ENCODE data around the gene FEM1A. TPM values are rescaled to one million over a fixed set of nuclear protein-coding genes. Genes with fewer than 3 reads are reported as not detected.
A peak's percentile ranks its signal among the peaks of the same experiment; 100 is the strongest.

FEM1A gene
- total and polyA plus RNA-seq, 9 of the 15 experiments (the other 6 are each of a cell fraction or from before 2014, with no cell fraction given), result 0.08 to 19.0 (median 6.8) TPM

GRCh38 chr19:4768934-4769777, 22.4 kb upstream of the FEM1A start (continued):
- TF ChIP-seq ZNF143 (CRISPR knock-in tag; IDR thresholded peaks at IDR 0.05) (no peak; the same call in 1 of the 2 replicates), HNRNPH1 (optimal IDR thresholded peaks at IDR 0.05; ENCODE audit: low read depth, low read length) (no peak), ZKSCAN3 (CRISPR knock-in tag; IDR thresholded peaks at IDR 0.05) (no peak), XRCC4 (IDR thresholded peaks at IDR 0.05; ENCODE audit: extremely low read depth, insufficient read depth, insufficient read length) (no peak), ZFP91 (CRISPR knock-in tag; IDR thresholded peaks at IDR 0.05) (peak; percentile 84), E2F8 (IDR thresholded peaks at IDR 0.05; ENCODE audit: low read depth, partially characterized antibody) (peak; percentile 94), FOXJ2 (tag; IDR thresholded peaks at IDR 0.05) (peak; percentile 93), USF1 (CRISPR knock-in tag; IDR thresholded peaks at IDR 0.05) (peak; percentile 58), IFI16 (CRISPR knock-in tag; IDR thresholded peaks at IDR 0.05) (0 out of 2 replicates have a peak, but pooled peaks have one; percentile 17), ZEB2 (IDR thresholded peaks at IDR 0.05) (no peak), BRD4 (IDR thresholded peaks at IDR 0.05) (no peak), ZNF395 (CRISPR knock-in tag; IDR thresholded peaks at IDR 0.05) (peak; percentile 99), COPS2 (conservative IDR thresholded peaks at IDR 0.05) (no peak), ZNF561 (CRISPR knock-in tag; conservative IDR thresholded peaks at IDR 0.05) (no peak), HLTF (IDR thresholded peaks at IDR 0.05) (no peak), ELF4 (CRISPR knock-in tag; IDR thresholded peaks at IDR 0.05) (no peak), FOXA3 (CRISPR knock-in tag; conservative IDR thresholded peaks at IDR 0.05 in 1 of 2, IDR thresholded peaks at IDR 0.05 in 1 of 2) (peak in 1 of 2 experiments; percentile 96; a peak in 2 of 4 replicates), ATF2 (CRISPR knock-in tag; IDR thresholded peaks at IDR 0.05) (peak; percentile 94)
